KMS-11 (cell line): ENCODE results near the gene PRKCZ.

Experiments used
- H2AFZ ChIP-seq: fragments of 200-600 bp; sonication (generic); 2 replicates; pipeline ENCODE4 v1.6.1; 2016; ENCODE audit warnings: antibody characterized with exemption, mixed run types, low read depth
- H3K27ac ChIP-seq: fragments of 200-600 bp; sonication (generic); 2 replicates; pipeline ENCODE4 v1.6.1; 2016; ENCODE audit warnings: mild to moderate bottlenecking, mixed run types
- H3K27me3 ChIP-seq: fragments of 200-600 bp; sonication (generic); 2 replicates; pipeline ENCODE4 v1.6.1; 2017; ENCODE audit warnings: mild to moderate bottlenecking, low read depth, mixed run types, moderate library complexity; ENCODE audit not compliant: insufficient read depth
- H3K36me3 ChIP-seq: fragments of 200-600 bp; sonication (generic); 2 replicates; pipeline ENCODE4 v1.6.1; 2017; ENCODE audit warnings: mild to moderate bottlenecking, mixed run types; ENCODE audit not compliant: insufficient read depth
- H3K4me1 ChIP-seq: fragments of 200-600 bp; sonication (generic); 2 replicates; pipeline ENCODE4 v1.6.1; 2016; ENCODE audit warnings: mild to moderate bottlenecking, low read depth, mixed run types; ENCODE audit not compliant: poor library complexity, severe bottlenecking
- H3K4me2 ChIP-seq: fragments of 200-600 bp; sonication (generic); 2 replicates; pipeline ENCODE4 v1.7.0; 2016; ENCODE audit warnings: mild to moderate bottlenecking, mixed run types
- H3K4me3 ChIP-seq: fragments of 200-600 bp; sonication (generic); IDR thresholded peaks from 2 replicates; pipeline ENCODE4 v1.6.1; 2017; ENCODE audit warnings: low read depth, low read length, mixed read lengths; ENCODE audit not compliant: insufficient read depth
- H3K79me2 ChIP-seq: fragments of 200-600 bp; sonication (generic); 2 replicates; pipeline ENCODE4 v1.6.1; 2016; ENCODE audit warnings: low read depth, mixed run types; ENCODE audit not compliant: insufficient read depth
- H3K9ac ChIP-seq: fragments of 200-600 bp; sonication (generic); 2 replicates; pipeline ENCODE4 v1.6.1; 2016; ENCODE audit warnings: mild to moderate bottlenecking, mixed run types
- H4K20me1 ChIP-seq: fragments of 200-600 bp; sonication (generic); 2 replicates; pipeline ENCODE4 v1.6.1; 2016; ENCODE audit warnings: mild to moderate bottlenecking, mixed run types; ENCODE audit not compliant: insufficient read depth
- CTCF ChIP-seq: fragments of 200-600 bp; sonication (generic); conservative IDR thresholded peaks from 2 replicates; pipeline ENCODE4 v1.6.1; 2017; ENCODE audit warnings: low read depth, mild to moderate bottlenecking, antibody characterized with exemption, low read length, moderate library complexity, mixed read lengths

Gene PRKCZ

DNA sequence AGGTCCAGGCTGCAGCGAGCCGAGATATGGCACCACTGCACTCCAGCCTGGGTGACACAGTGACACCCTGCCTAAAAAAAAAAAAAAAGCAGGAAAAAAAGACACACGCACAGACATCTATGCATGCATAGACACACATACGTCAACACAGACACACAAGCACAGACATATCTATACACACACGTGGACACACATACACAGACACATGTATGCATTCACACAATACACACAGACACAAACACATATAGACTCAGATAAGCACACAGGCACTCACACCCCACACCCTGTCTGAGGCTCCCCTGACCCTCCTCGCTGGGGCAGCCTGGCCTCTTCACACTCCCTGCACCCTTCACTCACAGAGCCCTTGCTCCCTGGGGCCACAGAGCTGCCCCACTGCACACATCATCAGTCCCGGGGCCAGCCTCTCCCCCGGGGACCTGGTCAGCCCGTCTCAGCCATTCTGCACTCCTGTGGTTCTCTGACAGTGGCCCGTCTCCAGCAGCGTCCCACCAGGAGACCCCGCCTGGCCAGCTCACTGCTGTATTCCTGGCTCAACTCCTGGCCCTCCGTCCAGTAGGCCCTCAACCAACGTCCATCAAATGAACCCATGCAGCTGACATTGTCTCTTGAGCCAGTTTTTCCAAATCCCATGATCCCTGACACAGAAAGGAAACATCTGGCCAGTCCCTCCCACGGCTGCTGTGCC is 4.6 kb upstream of the PRKCZ start:
- Histone ChIP-seq H3K27me3 (peaks cover 72% of the 10 kb centered on the region), H4K20me1 (no peaks in the 10 kb centered on the region), H3K36me3 (no peaks in the 10 kb centered on the region), H3K79me2 (no peaks in the 10 kb centered on the region), H3K27ac (no peak overlapping the region), H3K4me1 (no peaks in the 10 kb centered on the region), H2AFZ (no peak overlapping the region), H3K4me3 (no peak overlapping the region), H3K9ac (no peak overlapping the region), H3K4me2 (no peak overlapping the region)
- TF ChIP-seq CTCF, result no peak

DNA sequence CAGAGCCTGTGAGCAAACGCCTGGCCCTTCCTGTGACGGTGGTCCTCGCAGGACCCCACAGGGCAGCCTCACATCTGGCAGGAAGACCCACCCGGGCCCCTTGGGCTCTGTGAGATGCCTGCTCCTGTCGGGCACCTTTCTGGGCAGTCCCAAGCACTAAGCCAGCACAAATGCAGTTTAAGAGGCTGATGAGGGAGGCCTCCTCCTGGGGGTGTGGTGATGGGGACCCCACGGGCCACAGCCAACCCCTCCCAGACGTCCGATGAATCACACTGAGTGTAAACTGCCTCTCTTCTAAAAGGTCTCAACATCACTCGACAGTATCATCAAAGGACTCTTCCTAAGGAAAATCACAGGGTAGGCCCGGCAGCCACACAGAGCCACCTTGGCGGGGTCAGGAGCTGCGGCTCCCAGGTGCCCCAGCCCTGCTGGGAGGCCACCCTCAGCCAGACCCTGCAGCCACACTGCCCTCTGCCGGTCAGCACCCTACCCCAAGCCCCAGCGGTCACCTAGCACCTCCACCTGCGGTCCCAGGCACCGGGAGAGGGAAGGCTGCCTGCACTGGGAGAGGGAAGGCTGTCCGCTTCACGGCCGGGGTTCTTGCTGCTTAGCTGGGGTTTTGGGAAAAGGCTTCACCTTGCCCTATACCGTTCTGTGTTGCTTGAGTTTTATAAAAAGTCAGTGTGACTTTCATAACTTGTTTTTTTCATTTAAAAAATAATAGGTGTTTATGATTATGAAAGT is 3.9 kb upstream of the PRKCZ start:
- no peak overlapping the region for H3K4me3 ChIP-seq
- no peaks in the 10 kb centered on the region for H3K36me3 ChIP-seq
- H3K27me3 ChIP-seq, result peaks cover 65% of the 10 kb centered on the region
- no peak overlapping the region for H3K27ac ChIP-seq
- H3K4me1 ChIP-seq, result no peaks in the 10 kb centered on the region
- no peak overlapping the region for H3K4me2 ChIP-seq
- H3K79me2 ChIP-seq, result no peaks in the 10 kb centered on the region
- TF ChIP-seq CTCF, result peak; percentile 54
- H2AFZ ChIP-seq, result no peak overlapping the region
- H4K20me1 ChIP-seq, result no peaks in the 10 kb centered on the region
- no peak overlapping the region for H3K9ac ChIP-seq

DNA sequence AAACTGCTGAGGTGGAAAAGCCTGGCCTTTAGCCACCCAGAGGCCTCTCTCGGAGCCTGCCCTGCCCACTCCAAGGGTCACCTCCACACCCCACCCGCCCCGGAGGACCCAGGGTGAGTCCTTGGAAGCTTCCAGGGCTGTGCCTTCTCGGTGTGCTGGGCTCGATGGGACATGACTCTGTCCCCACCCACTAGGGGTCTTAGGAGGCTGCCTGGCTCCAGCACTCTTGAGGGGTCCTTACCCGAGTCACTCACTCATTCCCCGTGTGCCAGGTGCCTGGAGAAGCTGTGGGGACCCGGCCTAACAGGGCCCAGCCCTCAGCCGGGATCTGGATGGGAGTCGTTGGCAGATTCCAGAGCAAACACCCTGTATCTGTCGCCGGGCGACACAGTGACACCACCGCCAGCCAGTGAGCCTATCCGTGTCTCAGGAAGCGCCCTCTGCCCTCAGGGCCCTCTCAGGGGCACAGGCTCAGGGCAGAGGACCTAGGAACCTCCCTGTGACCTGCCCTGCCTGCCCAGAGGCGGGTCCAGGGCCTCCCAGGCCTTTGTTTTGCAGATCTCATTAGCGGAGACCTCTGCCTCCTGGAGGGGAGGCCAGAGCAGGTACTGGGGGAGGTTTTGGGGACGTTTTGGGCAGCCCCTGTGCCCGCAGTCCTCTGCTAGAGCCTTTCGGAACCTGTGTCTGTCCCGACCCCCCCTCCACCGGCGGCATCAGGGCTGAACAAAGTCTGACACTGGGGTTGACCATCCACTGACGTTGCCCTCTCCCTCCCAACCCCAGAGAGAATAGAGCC is 3.1 kb upstream of the PRKCZ start:
- H3K79me2 ChIP-seq, result no peaks in the 10 kb centered on the region

More for the DNA sequence above, 3.1 kb upstream of the PRKCZ start:
- H3K27me3 ChIP-seq, result peaks cover 64% of the 10 kb centered on the region
- H3K4me1 ChIP-seq, result no peaks in the 10 kb centered on the region
- TF ChIP-seq CTCF, result no peak
- no peak overlapping the region for H3K9ac ChIP-seq
- H3K36me3 ChIP-seq, result no peaks in the 10 kb centered on the region
- no peak overlapping the region for H3K4me2 ChIP-seq
- H3K27ac ChIP-seq, result no peak overlapping the region
- no peak overlapping the region for H2AFZ ChIP-seq
- H4K20me1 ChIP-seq, result no peaks in the 10 kb centered on the region
- no peak overlapping the region for H3K4me3 ChIP-seq
